CD4-positive, alpha-beta T cell treated with Interleukin-15 for 1 hour (primary cell): ENCODE measurements around the gene AMOTL1.
"Not testable (repeated sequence)": the region's sequence is repeated elsewhere in the genome, so short reads cannot be mapped to it uniquely, and the experiment has no call there.

Source experiments
- DNase-seq: peaks from one replicate; pipeline ENCODE4 v3.0.0-alpha.2; 2020

The AMOTL1 gene

GRCh38 chr11:94828088-94828487, 59.9 kb downstream of the AMOTL1 start:
- DNase-seq = no peak

- DNase-seq = no peak
Measured at GRCh38 chr11:94830722-94831510, 62.8 kb downstream of the AMOTL1 start.

GRCh38 chr11:94831529-94831928, 63.4 kb downstream of the AMOTL1 start:
- no peak for DNase-seq

- no peak for DNase-seq
Measured at GRCh38 chr11:94832604-94833235, 64.6 kb downstream of the AMOTL1 start.

GRCh38 chr11:94834911-94835593, 66.9 kb downstream of the AMOTL1 start:
- no peak for DNase-seq

- DNase-seq = no peak
Measured at GRCh38 chr11:94835594-94835927, 67.4 kb downstream of the AMOTL1 start.

- DNase-seq = no peak
Measured at GRCh38 chr11:94837317-94837716, 69.2 kb downstream of the AMOTL1 start.

GRCh38 chr11:94838027-94838731, 70.0 kb downstream of the AMOTL1 start:
- DNase-seq = no peak

- no peak for DNase-seq
Measured at GRCh38 chr11:94840209-94840608, 72.1 kb downstream of the AMOTL1 start.

- no peak for DNase-seq
Measured at GRCh38 chr11:94844031-94844430, 75.9 kb downstream of the AMOTL1 start.

- no peak for DNase-seq
Measured at GRCh38 chr11:94845622-94846021, 77.5 kb downstream of the AMOTL1 start.

- no peak for DNase-seq
Measured at GRCh38 chr11:94849839-94850238, 81.7 kb downstream of the AMOTL1 start.

- DNase-seq = no peak
Measured at GRCh38 chr11:94851864-94852636, 83.9 kb downstream of the AMOTL1 start.

- not testable (repeated sequence) for DNase-seq
Measured at GRCh38 chr11:94853288-94853687, 85.1 kb downstream of the AMOTL1 start.

- DNase-seq = no peak
Measured at GRCh38 chr11:94853836-94854235, 85.7 kb downstream of the AMOTL1 start.

GRCh38 chr11:94854770-94855633, 86.8 kb downstream of the AMOTL1 start:
- DNase-seq = no peak

- DNase-seq = no peak
Measured at GRCh38 chr11:94855666-94856065, 87.5 kb downstream of the AMOTL1 start.

GRCh38 chr11:94856443-94856842, 88.3 kb downstream of the AMOTL1 start:
- no peak for DNase-seq

- no peak for DNase-seq
Measured at GRCh38 chr11:94857337-94857736, 89.2 kb downstream of the AMOTL1 start.

GRCh38 chr11:94858012-94858705, 90.0 kb downstream of the AMOTL1 start:
- DNase-seq = no peak

- DNase-seq = no peak
Measured at GRCh38 chr11:94860333-94860732, 92.2 kb downstream of the AMOTL1 start.
